NCI-H1105 (cell line): ENCODE results near the gene RNF141.
A peak's percentile ranks its signal among the peaks of the same experiment; 100 is the strongest.

Experiments used
- DNase-seq: peaks from one replicate; lab custom pipeline; 2025; lab: John Stamatoyannopoulos, UW

Gene RNF141

DNA sequence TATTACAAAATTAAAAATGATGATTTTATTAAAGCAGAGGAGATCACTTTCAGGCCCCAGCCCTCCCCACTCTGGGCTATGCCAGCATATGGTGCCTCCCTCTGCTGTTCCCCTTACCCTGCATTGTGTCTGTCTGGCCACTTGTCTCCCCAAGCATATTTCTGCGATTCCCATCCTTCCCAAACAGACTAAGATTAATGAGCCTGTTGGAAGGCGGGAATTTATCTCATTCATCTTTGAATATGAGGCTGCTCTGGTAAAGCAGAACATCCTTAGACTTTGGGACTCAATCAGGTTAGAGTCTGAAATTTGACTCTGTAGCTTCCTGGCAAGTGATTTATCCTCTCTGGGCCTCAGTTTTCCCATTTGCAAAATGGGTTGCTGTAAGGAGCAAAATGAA lies 60.2 kb downstream of the RNF141 start:
- no peak for DNase-seq

DNA sequence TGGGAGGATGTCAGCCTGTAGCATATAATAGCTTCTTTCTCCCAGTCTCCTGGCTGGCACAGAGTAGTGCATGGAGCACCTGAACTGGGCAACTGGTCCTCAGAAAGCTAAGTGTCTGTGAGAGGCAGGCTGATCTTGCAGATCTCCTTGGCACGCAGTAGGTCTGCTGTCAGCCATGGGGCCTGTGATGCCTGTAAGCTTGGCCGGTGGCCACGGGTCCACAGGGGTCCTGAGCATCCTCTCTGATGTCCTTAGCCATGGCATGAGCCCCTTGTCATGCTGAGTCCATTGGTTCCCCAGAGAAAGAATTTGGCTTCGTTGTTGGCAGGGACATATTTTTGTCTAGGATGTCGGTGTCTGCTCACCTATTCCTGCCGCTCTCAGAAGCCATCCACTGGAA lies 61.0 kb downstream of the RNF141 start:
- no peak for DNase-seq

DNA sequence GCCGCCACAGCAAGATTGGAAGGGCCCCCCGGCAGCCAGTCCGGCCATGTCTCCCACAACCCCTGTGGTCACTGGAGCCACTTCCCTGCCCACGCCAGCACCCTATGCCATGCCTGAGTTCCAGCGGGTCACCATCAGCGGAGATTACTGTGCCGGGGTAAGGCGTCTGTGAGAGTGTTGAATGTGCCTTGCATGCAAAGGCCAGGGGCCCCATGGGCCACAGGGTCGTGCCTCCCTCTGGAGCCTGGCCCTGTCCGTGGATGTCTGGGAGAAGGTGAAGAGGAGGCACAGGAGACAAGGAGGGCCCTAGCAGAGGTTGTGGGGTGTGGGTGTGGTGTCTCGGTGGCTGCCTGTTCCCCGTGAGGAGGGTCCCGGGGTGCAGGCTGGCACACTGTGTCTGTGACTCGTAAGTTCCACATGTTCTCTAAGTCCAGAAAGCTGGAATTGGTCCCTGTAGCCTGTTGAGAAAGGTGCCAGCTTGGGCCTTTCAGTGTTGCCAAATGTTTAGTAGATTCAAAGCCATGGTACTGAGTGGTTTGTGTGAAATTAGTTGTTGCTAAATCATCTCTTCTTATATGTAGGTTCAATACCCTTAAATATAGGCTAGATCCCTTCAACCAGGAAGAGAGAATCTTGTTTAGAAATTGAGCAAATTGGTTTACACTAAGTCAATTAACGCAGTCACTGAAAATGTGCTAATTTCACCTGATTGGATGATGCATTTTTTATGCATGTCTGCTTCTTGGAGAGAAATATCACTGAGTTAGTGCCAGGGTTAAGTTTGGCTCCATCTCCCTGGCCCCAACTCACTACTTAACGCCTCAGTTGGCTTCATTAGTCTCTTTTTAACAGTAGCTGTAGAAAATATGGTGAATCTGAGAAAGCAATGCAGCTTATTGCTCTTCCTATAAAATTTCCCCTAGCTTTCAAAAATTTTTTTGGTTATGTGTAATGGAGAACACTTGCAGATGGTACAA lies 62.1 kb downstream of the RNF141 start:
- no peak for DNase-seq

DNA sequence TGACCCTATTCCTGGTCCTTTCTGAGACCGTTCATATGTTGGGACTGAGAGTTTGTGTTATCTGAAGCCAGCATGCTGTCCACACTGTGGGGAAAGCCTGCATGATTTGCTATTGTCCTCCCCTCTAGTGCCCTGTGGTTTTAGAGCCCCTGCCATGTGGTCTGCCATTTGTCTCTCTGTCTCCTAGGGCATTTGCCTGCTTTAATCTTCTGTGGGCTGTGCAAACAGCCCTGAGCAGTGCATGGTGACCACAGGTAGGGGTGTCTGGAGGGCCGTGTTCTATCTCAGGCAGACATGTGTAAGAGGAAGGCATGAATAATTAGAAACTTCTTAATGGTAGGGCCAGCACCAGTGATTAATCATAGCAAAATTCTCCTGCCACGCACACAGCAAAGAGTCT lies 62.9 kb downstream of the RNF141 start:
- DNase-seq, result no peak

DNA sequence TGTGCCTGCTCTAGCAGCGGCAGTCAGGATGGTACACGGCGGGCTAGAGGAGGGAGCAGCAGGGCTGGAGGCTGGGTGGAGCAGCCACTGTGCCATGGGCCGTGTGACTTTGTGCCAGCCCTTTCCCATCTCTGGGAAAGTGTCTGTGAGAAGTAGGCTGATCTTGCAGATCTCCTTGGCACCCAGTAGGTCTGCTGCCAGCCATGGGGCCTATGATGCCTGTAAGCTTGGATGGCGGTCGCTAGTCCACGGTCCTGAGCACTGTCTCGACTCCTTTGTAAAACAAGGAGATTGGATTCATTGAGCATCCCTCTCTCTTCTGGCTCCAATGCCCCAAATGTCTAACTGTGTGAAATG lies 63.3 kb downstream of the RNF141 start:
- DNase-seq, result no peak

DNA sequence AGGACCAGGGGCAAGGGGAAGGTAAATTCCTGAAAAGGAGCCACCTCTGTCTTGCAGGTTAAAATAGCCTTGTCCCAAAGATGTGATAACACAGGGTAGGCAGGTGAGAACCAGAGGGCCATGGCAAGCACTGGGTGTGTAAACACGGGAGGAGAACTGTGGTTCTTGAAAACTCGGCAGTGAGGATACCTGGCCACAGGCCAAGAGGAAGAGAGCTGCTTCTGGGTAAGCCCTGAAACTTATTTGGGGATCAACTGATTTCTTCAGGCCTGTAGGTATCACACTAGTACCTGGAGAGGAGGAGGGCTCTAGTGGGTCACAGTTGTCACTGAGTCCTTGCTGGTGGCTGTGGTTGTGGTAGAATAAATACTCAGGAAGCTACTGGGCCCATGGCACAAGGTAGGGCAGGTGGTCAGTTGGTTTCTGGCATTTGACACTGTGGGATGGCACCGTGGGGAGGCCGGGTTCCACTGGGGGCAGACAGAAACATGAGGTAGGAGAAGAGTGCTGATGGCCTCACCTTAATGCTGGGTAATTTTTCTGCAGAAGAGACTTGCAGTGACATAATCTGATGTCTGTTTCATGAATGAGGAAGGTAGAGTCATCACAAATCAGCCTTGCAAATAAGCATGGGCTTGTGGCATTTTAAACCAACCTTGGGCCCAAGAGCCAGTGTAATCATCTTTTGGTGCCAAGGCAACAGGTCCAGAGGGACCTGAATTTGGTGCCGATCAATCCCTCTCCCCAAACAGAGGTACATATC lies 63.9 kb downstream of the RNF141 start:
- DNase-seq, result no peak

DNA sequence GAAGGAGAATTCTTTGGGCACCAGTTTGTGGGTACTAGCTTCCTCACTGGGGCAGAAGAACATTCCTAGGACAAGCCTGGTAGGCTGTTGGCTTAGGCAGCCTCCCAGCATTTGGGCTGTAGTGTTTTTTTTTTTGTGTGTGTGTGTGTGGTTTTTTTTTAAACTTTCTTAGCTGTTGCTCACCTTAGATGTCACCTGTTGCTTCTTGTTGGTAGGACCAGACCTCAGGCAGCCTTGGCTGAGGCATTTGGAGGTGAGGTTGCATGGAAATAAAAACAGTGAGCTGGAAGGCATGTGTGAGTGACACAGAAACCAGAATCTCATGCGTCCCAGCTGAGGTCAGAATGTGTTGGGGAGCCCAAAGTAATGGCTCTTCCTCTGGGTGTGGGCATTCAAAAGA lies 64.6 kb downstream of the RNF141 start:
- no peak for DNase-seq

DNA sequence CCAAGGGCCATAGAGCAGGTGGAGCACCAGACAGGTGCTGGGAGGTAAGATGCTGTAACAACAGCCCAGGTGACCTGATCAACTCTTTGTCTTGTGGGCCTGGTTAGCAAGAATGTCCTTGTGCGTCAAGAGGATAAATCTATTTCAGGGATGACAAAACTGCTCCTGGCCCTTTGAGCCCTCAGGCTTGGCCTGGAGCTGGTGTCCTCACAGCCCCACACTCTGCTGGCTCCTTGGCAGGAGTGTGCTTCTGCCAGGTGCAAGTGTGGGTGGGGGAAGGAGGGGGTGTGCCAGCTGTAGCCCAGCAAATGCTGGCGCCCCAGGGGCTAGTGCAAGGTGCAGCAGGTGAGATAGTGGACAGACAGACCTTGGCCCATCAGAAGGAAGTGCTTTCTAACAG lies 66.4 kb downstream of the RNF141 start:
- DNase-seq, result peak; percentile 46

DNA sequence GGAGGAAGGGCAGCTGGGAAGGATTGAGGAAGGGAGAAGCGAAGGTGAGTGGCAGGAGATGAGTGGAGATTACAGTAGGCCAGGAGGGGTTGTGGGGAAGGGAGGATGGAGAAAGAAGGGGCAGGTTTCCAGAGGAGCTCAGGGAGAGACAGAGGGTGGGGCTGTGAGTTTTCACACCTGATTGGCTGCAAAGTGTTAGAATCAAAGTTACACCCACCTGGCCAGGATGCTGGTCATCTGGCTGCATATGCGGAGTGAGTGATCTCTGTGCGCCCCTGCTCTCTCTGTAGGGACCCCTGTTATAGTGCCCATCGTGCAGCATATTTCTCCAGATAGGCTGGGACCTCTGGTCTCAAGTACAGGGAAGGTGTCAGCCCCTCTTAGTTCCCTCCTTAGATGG lies 67.6 kb downstream of the RNF141 start:
- no peak for DNase-seq

DNA sequence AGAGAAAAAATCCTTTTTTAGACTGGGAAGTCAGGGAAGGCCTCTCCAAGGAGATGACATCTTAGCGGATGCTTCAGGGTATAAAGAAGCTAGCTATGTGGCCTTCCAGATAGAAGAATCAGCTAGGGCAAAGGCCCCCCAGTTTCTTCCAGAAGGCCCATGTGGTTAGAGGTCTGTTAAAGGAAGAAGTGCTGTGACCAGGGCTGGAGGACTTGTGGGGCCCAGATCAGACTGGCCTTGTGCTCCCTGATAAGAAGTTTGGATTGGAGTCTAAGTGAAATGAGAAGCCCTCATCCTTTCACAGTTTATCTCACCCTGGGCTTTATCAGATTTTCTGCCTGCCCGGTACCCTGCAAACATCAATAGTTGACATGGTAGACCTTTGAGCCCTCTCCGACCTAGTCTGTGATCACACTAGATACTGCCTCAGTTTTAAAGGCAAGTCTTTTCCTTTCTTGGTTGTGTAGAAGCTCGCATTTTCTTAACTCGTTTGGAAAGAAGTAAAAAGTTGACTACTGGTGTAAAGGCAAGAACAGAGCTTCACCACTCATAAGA lies 78.2 kb downstream of the RNF141 start:
- DNase-seq, result no peak
